Upper lobe of right lung (tissue), 1 donor: ENCODE results near the gene TSPAN5. TPM values are rescaled to one million over a fixed set of nuclear protein-coding genes. Genes with fewer than 3 reads are reported as not detected.

Experiments
- ATAC-seq: fragments of 200-7000 bp; cut with Tn5 transposase; one replicate; pipeline ENCODE4 v1.9.1; 2020; ENCODE audit warnings: mild to moderate bottlenecking, moderate library complexity
- DNase-seq: peaks from one replicate; pipeline ENCODE4 v3.0.0-alpha.2; 2020
- H3K27ac ChIP-seq: fragments of 200-600 bp; one replicate; pipeline ENCODE4 v1.8.0; 2022
- H3K27me3 ChIP-seq: fragments of 200-600 bp; one replicate; pipeline ENCODE4 v1.8.0; 2022; ENCODE audit warnings: mild to moderate bottlenecking
- H3K36me3 ChIP-seq: fragments of 200-600 bp; one replicate; pipeline ENCODE4 v1.8.0; 2022
- H3K4me1 ChIP-seq: fragments of 200-600 bp; one replicate; pipeline ENCODE4 v1.8.0; 2022
- H3K4me3 ChIP-seq: fragments of 200-600 bp; one replicate; pipeline ENCODE4 v1.8.0; 2022; ENCODE audit warnings: mild to moderate bottlenecking
- H3K9me3 ChIP-seq: fragments of 200-600 bp; one replicate; pipeline ENCODE4 v1.8.0; 2022
- CTCF ChIP-seq: fragments of 200-600 bp; IDR thresholded peaks from one replicate; pipeline ENCODE4 v1.8.0; 2022; ENCODE audit warnings: antibody characterized with exemption
- intact Hi-C: fragments of 100-400 bp; cut with DNase I; formaldehyde crosslinking; loops from one replicate; pipeline ENCODE4 v1.11.0; 2022
- total RNA-seq: library from RNA; stranded (reverse); fragmentation: NEBNext Ultra II Directional; extraction: Animal tissue kit (Norgen Biotek cat#: 25700); gene quantifications from one replicate; pipeline ENCODE4 v1.2.1, GENCODE V29; 2021
- donor health status: DM: no; HTN: yes; CAD: no; lungs with severe emphysema.

Gene TSPAN5
- total RNA-seq, 1 donor from 2014 or later, result 6.9 TPM

DNA sequence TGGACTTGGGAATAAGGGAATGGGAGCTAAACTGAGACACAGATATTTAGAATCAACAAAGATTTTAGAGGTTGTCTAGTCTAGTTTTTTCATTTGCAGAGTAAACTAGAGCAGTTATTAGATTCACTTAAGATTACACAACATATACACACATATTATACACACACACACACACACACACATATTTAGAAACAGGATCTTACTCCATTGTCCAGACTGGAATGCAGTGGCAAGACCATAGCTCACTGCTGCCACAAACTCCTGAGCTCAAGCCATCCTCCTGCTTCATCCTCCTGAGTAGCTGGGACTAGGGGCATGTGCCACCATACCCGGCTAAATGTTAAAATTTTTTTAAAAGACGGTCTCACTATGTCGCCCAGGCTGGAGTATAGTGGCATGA is 127.8 kb downstream of the TSPAN5 start:
- no peak for TF ChIP-seq CTCF
- ATAC-seq, result no peak
- H3K9me3 ChIP-seq, result no peaks in the 10 kb centered on the region
- no peak overlapping the region for H3K4me3 ChIP-seq
- H3K4me1 ChIP-seq, result no peaks in the 10 kb centered on the region
- no peaks in the 10 kb centered on the region for H3K36me3 ChIP-seq
- no peak for DNase-seq
- no peak overlapping the region for H3K27ac ChIP-seq
- H3K27me3 ChIP-seq, result no peaks in the 10 kb centered on the region
- intact Hi-C loops, result no loop called here

- no peak for ATAC-seq
- Histone ChIP-seq H3K4me1 (no peaks in the 10 kb centered on the region), H3K4me3 (no peak overlapping the region), H3K9me3 (no peaks in the 10 kb centered on the region), H3K27ac (no peak overlapping the region), H3K27me3 (no peaks in the 10 kb centered on the region), H3K36me3 (no peaks in the 10 kb centered on the region)
- DNase-seq, result no peak
- intact Hi-C loops, result no loop called here
- no peak for TF ChIP-seq CTCF
Observed at GRCh38 chr4:98529970-98530569, 128.3 kb downstream of the TSPAN5 start.

DNA sequence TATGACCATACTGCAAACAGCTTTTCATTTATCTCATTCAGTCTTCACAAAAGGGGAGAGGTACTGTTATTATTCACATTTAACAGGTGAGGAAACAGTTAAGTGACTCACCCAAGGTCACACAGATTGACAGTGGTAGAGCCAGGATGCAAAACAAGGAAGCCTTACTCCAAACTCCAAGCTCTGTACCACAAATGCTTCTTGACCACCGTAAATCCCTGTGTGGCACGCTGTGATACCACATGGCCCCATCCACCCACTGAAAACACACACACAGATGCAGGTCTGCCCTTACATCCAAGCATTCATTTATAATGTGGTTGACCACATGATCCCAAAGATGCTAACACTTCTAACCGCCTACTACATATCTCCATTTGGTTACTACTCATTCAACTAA is 129.5 kb downstream of the TSPAN5 start:
- Histone ChIP-seq H3K4me1 (no peaks in the 10 kb centered on the region), H3K9me3 (no peaks in the 10 kb centered on the region), H3K27ac (no peak overlapping the region), H3K4me3 (no peak overlapping the region), H3K27me3 (no peaks in the 10 kb centered on the region), H3K36me3 (no peaks in the 10 kb centered on the region)
- intact Hi-C loops, result no loop called here
- no peak for ATAC-seq
- DNase-seq, result no peak
- TF ChIP-seq CTCF, result no peak

DNA sequence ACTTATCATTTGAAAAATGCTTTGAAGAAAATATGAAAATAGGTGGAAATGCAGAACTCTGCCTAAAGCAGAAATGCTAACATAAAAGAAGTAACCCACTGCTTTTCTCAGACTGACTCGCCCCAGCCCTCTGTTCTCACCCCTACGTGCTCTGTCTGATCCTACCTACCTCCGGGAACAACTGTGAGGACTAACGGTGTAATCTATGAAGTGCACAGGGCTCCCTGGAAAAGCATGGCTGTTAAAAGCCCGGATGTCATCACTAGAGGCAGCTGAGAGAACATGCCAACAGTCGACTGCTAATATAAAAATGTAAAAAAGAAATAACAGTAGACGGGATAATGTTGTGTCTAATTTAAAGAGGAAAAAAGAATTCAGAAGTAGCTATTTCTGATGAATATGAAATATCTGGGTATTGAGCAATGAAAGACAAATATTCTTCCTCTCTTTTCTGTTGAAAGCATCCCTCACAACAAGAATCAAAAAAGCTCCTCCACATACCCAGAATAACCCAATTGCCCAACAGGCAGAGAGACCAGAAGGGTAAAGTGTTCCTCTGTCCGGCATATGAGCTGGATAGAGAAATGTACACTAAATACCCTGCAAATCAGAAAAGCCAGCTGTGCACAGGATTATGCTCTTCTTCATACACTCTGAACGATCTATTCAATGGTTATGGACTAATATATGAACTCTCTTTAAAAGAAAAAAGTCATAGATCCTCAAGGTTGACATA is 130.7 kb downstream of the TSPAN5 start:
- intact Hi-C loops, result no loop called here
- TF ChIP-seq CTCF, result no peak
- Histone ChIP-seq H3K27me3 (no peaks in the 10 kb centered on the region), H3K4me3 (no peak overlapping the region), H3K36me3 (no peaks in the 10 kb centered on the region), H3K9me3 (no peaks in the 10 kb centered on the region), H3K27ac (no peak overlapping the region), H3K4me1 (no peaks in the 10 kb centered on the region)
- ATAC-seq (no peak), DNase-seq (no peak)

DNA sequence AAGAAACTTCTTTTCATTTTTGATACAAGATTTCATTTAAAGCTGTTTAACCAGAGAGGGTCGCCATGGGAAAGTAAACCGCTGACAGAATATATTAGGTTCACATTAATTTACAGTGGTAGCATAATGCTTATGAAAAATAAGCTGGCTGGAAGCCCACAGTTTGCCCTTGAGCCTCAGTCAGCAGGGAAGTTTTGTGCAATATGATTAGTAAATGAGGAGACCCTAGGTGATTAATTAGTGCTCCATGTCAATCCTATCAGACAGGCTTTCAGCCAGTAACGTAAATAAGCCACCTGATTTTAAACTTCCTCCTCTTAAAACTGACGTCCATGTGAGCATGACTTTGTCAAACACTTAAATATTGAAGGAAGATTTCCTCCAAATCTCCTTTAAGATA is 134.2 kb downstream of the TSPAN5 start:
- ATAC-seq, result no peak
- DNase-seq, result no peak
- Histone ChIP-seq H3K27me3 (no peaks in the 10 kb centered on the region), H3K9me3 (no peaks in the 10 kb centered on the region), H3K27ac (no peak overlapping the region), H3K36me3 (no peaks in the 10 kb centered on the region), H3K4me3 (no peak overlapping the region), H3K4me1 (no peaks in the 10 kb centered on the region)
- TF ChIP-seq CTCF, result no peak
- intact Hi-C loops, result no loop called here
